KOPT-K1 (cell line): ENCODE results near the gene CAP2.
"Not testable (repeated sequence)": the region's sequence is repeated elsewhere in the genome, so short reads cannot be mapped to it uniquely, and the experiment has no call there.

ENCODE experiments used
- H3K27ac ChIP-seq: fragments of 200-600 bp; sonication (generic); 2 replicates; pipeline ENCODE4 v1.5.1; 2016; ENCODE audit warnings: antibody characterized with exemption, mild to moderate bottlenecking, low read depth, low read length; ENCODE audit not compliant: poor library complexity, severe bottlenecking
- H3K36me3 ChIP-seq: fragments of 200-600 bp; sonication (generic); 2 replicates; pipeline ENCODE4 v1.5.1; 2017; ENCODE audit warnings: antibody characterized with exemption, mild to moderate bottlenecking, low read length, moderate library complexity; ENCODE audit not compliant: insufficient read depth
- H3K9me3 ChIP-seq: fragments of 200-600 bp; sonication (generic); 2 replicates; pipeline ENCODE4 v1.5.1; 2017; ENCODE audit warnings: antibody characterized with exemption, low read length, mild to moderate bottlenecking; ENCODE audit not compliant: insufficient read depth, poor library complexity, severe bottlenecking

CAP2 gene

GRCh38 chr6:17574866-17575560, 181.6 kb downstream of the CAP2 start:
- H3K9me3 ChIP-seq, result peaks cover 12% of the 10 kb centered on the region

GRCh38 chr6:17577059-17577458, 183.7 kb downstream of the CAP2 start:
- peaks cover 12% of the 10 kb centered on the region for H3K9me3 ChIP-seq
- no peak overlapping the region for H3K27ac ChIP-seq
- H3K36me3 ChIP-seq, result no peaks in the 10 kb centered on the region

More at GRCh38 chr6:17574866-17575560, 181.6 kb downstream of the CAP2 start:
- Histone ChIP-seq H3K27ac (no peak overlapping the region), H3K36me3 (no peaks in the 10 kb centered on the region)

- Histone ChIP-seq H3K36me3 (no peaks in the 10 kb centered on the region), H3K27ac (no peak overlapping the region), H3K9me3 (peaks cover 12% of the 10 kb centered on the region)
Observed at GRCh38 chr6:17580518-17581048, 187.2 kb downstream of the CAP2 start.

GRCh38 chr6:17581282-17581681, 187.9 kb downstream of the CAP2 start:
- H3K9me3 ChIP-seq, result peaks cover 12% of the 10 kb centered on the region
- not testable (repeated sequence) for H3K27ac ChIP-seq, H3K36me3 ChIP-seq

GRCh38 chr6:17583811-17584210, 190.4 kb downstream of the CAP2 start:
- Histone ChIP-seq H3K36me3 (no peaks in the 10 kb centered on the region), H3K27ac (no peak overlapping the region), H3K9me3 (no peaks in the 10 kb centered on the region)

GRCh38 chr6:17584241-17584803, 190.9 kb downstream of the CAP2 start:
- no peaks in the 10 kb centered on the region for H3K36me3 ChIP-seq
- H3K9me3 ChIP-seq, result no peaks in the 10 kb centered on the region
- no peak overlapping the region for H3K27ac ChIP-seq

GRCh38 chr6:17585766-17586490, 192.5 kb downstream of the CAP2 start:
- Histone ChIP-seq H3K27ac (no peak overlapping the region), H3K9me3 (no peaks in the 10 kb centered on the region)

GRCh38 chr6:17586623-17587022, 193.2 kb downstream of the CAP2 start:
- not testable (repeated sequence) for H3K36me3 ChIP-seq, H3K9me3 ChIP-seq, H3K27ac ChIP-seq

More at GRCh38 chr6:17585766-17586490, 192.5 kb downstream of the CAP2 start:
- no peaks in the 10 kb centered on the region for H3K36me3 ChIP-seq

GRCh38 chr6:17588011-17588410, 194.6 kb downstream of the CAP2 start:
- Histone ChIP-seq H3K27ac (no peak overlapping the region), H3K36me3 (no peaks in the 10 kb centered on the region), H3K9me3 (no peaks in the 10 kb centered on the region)

GRCh38 chr6:17589406-17590096, 196.2 kb downstream of the CAP2 start:
- H3K36me3 ChIP-seq, result no peaks in the 10 kb centered on the region
- H3K27ac ChIP-seq, result peak overlapping the region; percentile 44
- no peaks in the 10 kb centered on the region for H3K9me3 ChIP-seq

- Histone ChIP-seq H3K27ac (no peak overlapping the region), H3K9me3 (no peaks in the 10 kb centered on the region), H3K36me3 (no peaks in the 10 kb centered on the region)
Observed at GRCh38 chr6:17591287-17591686, 197.9 kb downstream of the CAP2 start.

GRCh38 chr6:17593246-17593645, 199.9 kb downstream of the CAP2 start:
- Histone ChIP-seq H3K27ac (no peak overlapping the region), H3K36me3 (no peaks in the 10 kb centered on the region), H3K9me3 (no peaks in the 10 kb centered on the region)

- Histone ChIP-seq H3K27ac (no peak overlapping the region), H3K9me3 (no peaks in the 10 kb centered on the region), H3K36me3 (no peaks in the 10 kb centered on the region)
Observed at GRCh38 chr6:17596085-17596484, 202.7 kb downstream of the CAP2 start.

GRCh38 chr6:17599877-17600526, 206.6 kb downstream of the CAP2 start, which contains the start of gene FAM8A1:
Gene FAM8A1 (plus strand): TSS chr6:17600302. CDS start chr6:17600410, 108 bp downstream.
- Histone ChIP-seq H3K36me3 (peaks cover 9% of the 10 kb centered on the region; the same call in 1 of the 2 replicates), H3K9me3 (no peaks in the 10 kb centered on the region), H3K27ac (peak within 1 kb of the TSS; percentile 79)
